ENCODE data around the gene ELFN1. TPM values are rescaled to one million over a fixed set of nuclear protein-coding genes. Genes with fewer than 3 reads are reported as not detected.
A peak's percentile ranks its signal among the peaks of the same experiment; 100 is the strongest.

The ELFN1 gene
- total RNA-seq, 1 donor = 1.6 TPM

DNA sequence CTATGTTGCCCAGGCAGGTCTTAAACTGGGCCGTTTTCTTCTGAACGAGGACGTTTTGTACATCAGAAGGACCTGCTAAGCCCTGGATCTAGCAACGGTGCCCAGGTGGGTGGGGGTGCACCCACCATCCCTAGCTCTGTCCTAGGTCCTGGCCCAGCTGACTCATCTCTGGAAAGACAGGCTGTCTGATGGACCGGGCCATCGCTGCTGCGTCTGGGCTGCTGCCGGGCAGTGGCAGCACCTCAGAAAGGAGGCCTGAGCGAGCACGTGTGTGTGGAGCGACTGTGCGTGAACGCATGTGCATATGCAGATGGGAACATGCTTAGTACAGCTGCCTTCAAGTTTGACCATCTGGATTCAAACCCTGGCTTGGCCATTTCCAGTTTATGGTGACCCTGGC lies 7.3 kb upstream of the ELFN1 start:
- DNase-seq (ENCODE audit: low read depth) = no peak
- TF ChIP-seq, protein P1, sequence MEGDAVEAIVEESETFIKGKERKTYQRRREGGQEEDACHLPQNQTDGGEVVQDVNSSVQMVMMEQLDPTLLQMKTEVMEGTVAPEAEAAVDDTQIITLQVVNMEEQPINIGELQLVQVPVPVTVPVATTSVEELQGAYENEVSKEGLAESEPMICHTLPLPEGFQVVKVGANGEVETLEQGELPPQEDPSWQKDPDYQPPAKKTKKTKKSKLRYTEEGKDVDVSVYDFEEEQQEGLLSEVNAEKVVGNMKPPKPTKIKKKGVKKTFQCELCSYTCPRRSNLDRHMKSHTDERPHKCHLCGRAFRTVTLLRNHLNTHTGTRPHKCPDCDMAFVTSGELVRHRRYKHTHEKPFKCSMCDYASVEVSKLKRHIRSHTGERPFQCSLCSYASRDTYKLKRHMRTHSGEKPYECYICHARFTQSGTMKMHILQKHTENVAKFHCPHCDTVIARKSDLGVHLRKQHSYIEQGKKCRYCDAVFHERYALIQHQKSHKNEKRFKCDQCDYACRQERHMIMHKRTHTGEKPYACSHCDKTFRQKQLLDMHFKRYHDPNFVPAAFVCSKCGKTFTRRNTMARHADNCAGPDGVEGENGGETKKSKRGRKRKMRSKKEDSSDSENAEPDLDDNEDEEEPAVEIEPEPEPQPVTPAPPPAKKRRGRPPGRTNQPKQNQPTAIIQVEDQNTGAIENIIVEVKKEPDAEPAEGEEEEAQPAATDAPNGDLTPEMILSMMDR (IDR thresholded peaks at IDR 0.05; ENCODE audit: insufficient read depth, low read length) = no peak
- H3K4me3 ChIP-seq (ENCODE audit: low read depth, low read length) = no peak overlapping the region

- no peak overlapping the region for H3K4me3 ChIP-seq (ENCODE audit: low read depth, low read length)
- TF ChIP-seq, protein P1 (IDR thresholded peaks at IDR 0.05; ENCODE audit: insufficient read depth, low read length) = no peak
- no peak for DNase-seq (ENCODE audit: low read depth)
Observed at GRCh38 chr7:1663223-1663622, 6.9 kb upstream of the ELFN1 start.

DNA sequence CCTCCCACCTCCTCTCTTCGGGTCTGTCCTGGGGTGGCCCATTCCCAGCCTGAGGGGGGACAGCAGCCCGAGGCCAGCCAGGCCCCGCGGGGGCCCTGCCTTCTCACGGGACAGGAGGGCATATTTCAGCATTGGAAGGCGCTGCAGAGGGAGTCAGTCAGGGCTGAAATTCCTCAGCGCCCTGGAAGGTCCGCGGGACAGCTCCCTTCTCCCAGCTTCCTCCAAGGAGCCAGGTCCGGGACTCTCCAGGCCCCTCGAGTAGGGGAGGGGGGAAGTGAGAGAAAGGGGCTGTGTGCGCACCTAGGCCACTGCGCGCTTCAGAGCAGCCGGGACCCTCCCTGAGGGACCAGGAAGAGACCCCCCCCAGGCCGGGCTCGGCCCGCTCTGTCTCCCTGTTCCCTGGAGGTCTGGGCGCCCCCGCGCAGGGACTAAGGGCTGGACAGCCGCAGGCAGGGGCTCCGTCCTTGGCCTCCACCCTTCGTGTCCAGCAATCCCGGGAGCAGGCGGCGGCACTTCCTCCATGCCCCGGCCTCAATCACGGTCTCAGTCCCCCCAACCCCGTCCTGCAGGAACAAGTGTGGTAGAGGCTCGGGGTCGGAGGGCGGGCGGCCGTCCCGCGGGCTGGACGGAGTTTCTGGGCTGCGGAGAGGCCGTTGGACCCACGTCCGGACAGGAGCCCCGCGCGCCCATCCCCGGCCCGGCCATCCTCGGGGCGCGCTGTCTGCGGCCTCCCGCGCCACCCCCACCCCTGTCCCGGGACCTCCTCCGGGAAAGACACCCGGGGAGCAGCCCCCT lies 6.0 kb upstream of the ELFN1 start:
- no peak for DNase-seq (ENCODE audit: low read depth)
- H3K4me3 ChIP-seq (ENCODE audit: low read depth, low read length) = peak overlapping the region; percentile 31
- TF ChIP-seq, protein P1 (IDR thresholded peaks at IDR 0.05; ENCODE audit: insufficient read depth, low read length) = no peak

- TF ChIP-seq, protein P1 (IDR thresholded peaks at IDR 0.05; ENCODE audit: insufficient read depth, low read length) = peak; percentile 81
- peak overlapping the region; percentile 69 for H3K4me3 ChIP-seq (ENCODE audit: low read depth, low read length)
- DNase-seq (ENCODE audit: low read depth) = peak; percentile 61
Observed at GRCh38 chr7:1664711-1665548, 5.1 kb upstream of the ELFN1 start.

DNA sequence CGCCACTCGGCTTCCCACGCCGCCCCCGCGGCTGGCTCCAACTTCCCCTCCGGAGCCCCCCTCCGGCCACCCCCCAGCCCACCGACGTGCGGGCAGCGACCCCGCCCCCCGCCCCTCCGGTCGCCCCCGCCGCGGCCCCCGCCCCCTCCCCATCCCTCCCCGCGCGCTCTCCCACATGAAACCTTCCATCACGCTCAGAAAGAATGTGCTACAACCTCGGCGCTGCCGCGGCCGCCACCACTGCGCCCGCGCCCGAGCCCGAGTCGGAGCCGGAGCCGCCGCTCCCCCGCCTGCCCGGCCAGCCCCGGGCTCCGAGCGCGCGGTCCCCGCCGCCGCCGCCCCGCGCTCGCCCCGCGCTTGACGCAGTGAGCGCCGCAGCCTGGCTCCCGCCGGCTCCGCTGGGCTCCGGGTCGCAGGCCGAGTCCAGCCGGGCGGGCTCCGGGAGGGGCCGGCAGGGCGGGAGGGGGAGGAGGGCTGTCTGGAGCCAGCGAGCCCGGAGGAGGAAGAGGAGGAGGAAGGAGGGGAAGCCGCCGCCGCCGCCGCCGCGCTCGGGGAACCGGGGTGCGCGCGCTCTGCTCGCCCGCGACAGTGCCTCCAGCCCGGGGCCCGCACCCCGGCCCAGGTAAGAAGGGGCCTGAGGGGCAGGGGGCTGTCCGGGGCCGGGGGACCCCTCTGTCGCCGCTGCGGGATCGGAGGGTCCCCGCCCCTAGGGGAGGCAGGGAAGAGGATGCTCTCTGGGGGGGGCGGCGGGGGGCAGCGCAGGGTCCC lies 4.3 kb upstream of the ELFN1 start:
- no peak for DNase-seq (ENCODE audit: low read depth)
- H3K4me3 ChIP-seq (ENCODE audit: low read depth, low read length) = peak overlapping the region; percentile 69
- TF ChIP-seq, protein P1 (IDR thresholded peaks at IDR 0.05; ENCODE audit: insufficient read depth, low read length) = no peak

GRCh38 chr7:1666317-1666822 lies 3.7 kb upstream of the ELFN1 start:
- peak overlapping the region; percentile 61 for H3K4me3 ChIP-seq (ENCODE audit: low read depth, low read length)
- TF ChIP-seq, protein P1 (IDR thresholded peaks at IDR 0.05; ENCODE audit: insufficient read depth, low read length) = no peak
- DNase-seq (ENCODE audit: low read depth) = no peak
